Posterior vena cava (tissue), 2 donors: ENCODE results near the gene KDM1B. TPM values are rescaled to one million over a fixed set of nuclear protein-coding genes. Genes with fewer than 3 reads are reported as not detected.

Experiments used
- total RNA-seq, 2 donors: library from RNA; stranded (reverse); fragmentation: NEBNext Ultra II Directional; extraction: Animal tissue kit (Norgen Biotek cat#: 25700); gene quantifications; one replicate each; pipeline ENCODE4 v1.2.1, GENCODE V29; 2021
- donor health status: DM: yes; HTN: yes; CAD: no.
- donor health status: DM: yes; HTN: yes; CAD: no.

KDM1B gene
- total RNA-seq, 2 donors from 2014 or later = 15.1 to 15.8 TPM

Other genes with a start within 250 kb of the KDM1B start
- 100 to 1,000 TPM in 1 of 2 donors, 10 to 100 TPM in 1; 74.6 to 110 TPM for gene KIF13A, start 167.8 kb upstream of the KDM1B start, total RNA-seq
- gene NHLRC1, start 32.7 kb upstream of the KDM1B start, total RNA-seq = 1 to 10 TPM; 1.0 to 1.9 TPM
- gene TPMT, start 345 bp upstream of the KDM1B start, total RNA-seq = 10 to 100 TPM in 1 of 2 donors, 1 to 10 TPM in 1; 10.0 to 11.8 TPM
- 10 to 100 TPM; 54.6 to 79.3 TPM for gene DEK, start 109.1 kb downstream of the KDM1B start, total RNA-seq
- gene RNF144B, start 231.9 kb downstream of the KDM1B start, total RNA-seq = 10 to 100 TPM; 21.5 to 26.0 TPM